ENCODE results near the gene CPNE5.
"Not testable (repeated sequence)": the region's sequence is repeated elsewhere in the genome, so short reads cannot be mapped to it uniquely, and the experiment has no call there.

Gene CPNE5

GRCh38 chr6:36821581-36822335, 17.5 kb downstream of the CPNE5 start:
- no peak for DNase-seq (ENCODE audit: low read depth, low spot score)
- H3K4me3 ChIP-seq (ENCODE audit: low read length) = no peak overlapping the region

- no peak for DNase-seq (ENCODE audit: low read depth, low spot score)
Measured at GRCh38 chr6:36820700-36821580, 18.3 kb downstream of the CPNE5 start.

GRCh38 chr6:36818756-36819155, 20.5 kb downstream of the CPNE5 start:
- H3K4me3 ChIP-seq (ENCODE audit: low read length) = no peak overlapping the region
- no peak for DNase-seq (ENCODE audit: low read depth, low spot score)

More at GRCh38 chr6:36820700-36821580, 18.3 kb downstream of the CPNE5 start:
- H3K4me3 ChIP-seq (ENCODE audit: low read length) = no peak overlapping the region

GRCh38 chr6:36817847-36818246, 21.4 kb downstream of the CPNE5 start:
- no peak for DNase-seq (ENCODE audit: low read depth, low spot score)
- H3K4me3 ChIP-seq (ENCODE audit: low read length) = no peak overlapping the region

GRCh38 chr6:36817176-36817817, 21.9 kb downstream of the CPNE5 start:
- DNase-seq (ENCODE audit: low read depth, low spot score) = no peak
- H3K4me3 ChIP-seq (ENCODE audit: low read length) = no peak overlapping the region

- H3K4me3 ChIP-seq (ENCODE audit: low read length) = no peak overlapping the region
- DNase-seq (ENCODE audit: low read depth, low spot score) = no peak
Measured at GRCh38 chr6:36815962-36816735, 23.1 kb downstream of the CPNE5 start.

GRCh38 chr6:36814249-36814648, 25.0 kb downstream of the CPNE5 start:
- H3K4me3 ChIP-seq (ENCODE audit: low read length) = no peak overlapping the region
- no peak for DNase-seq (ENCODE audit: low read depth, low spot score)

- no peak for DNase-seq (ENCODE audit: low read depth, low spot score)
- no peak overlapping the region for H3K4me3 ChIP-seq (ENCODE audit: low read length)
Measured at GRCh38 chr6:36813526-36813925, 25.7 kb downstream of the CPNE5 start.

GRCh38 chr6:36813047-36813446, 26.2 kb downstream of the CPNE5 start:
- not testable (repeated sequence) for H3K4me3 ChIP-seq (ENCODE audit: low read length); DNase-seq (ENCODE audit: low read depth, low spot score)

GRCh38 chr6:36809941-36810803, 29.1 kb downstream of the CPNE5 start:
- DNase-seq (ENCODE audit: low read depth, low spot score) = no peak
- no peak overlapping the region for H3K4me3 ChIP-seq (ENCODE audit: low read length)

- no peak overlapping the region for H3K4me3 ChIP-seq (ENCODE audit: low read length)
- DNase-seq (ENCODE audit: low read depth, low spot score) = no peak
Measured at GRCh38 chr6:36809156-36809555, 30.1 kb downstream of the CPNE5 start.

- no peak for DNase-seq (ENCODE audit: low read depth, low spot score)
- H3K4me3 ChIP-seq (ENCODE audit: low read length) = no peak overlapping the region
Measured at GRCh38 chr6:36808634-36809033, 30.6 kb downstream of the CPNE5 start.

GRCh38 chr6:36807750-36808149, 31.5 kb downstream of the CPNE5 start:
- H3K4me3 ChIP-seq (ENCODE audit: low read length) = no peak overlapping the region

GRCh38 chr6:36807143-36807542, 32.1 kb downstream of the CPNE5 start:
- H3K4me3 ChIP-seq (ENCODE audit: low read length) = no peak overlapping the region
- DNase-seq (ENCODE audit: low read depth, low spot score) = no peak

More at GRCh38 chr6:36807750-36808149, 31.5 kb downstream of the CPNE5 start:
- no peak for DNase-seq (ENCODE audit: low read depth, low spot score)

GRCh38 chr6:36805917-36806316, 33.3 kb downstream of the CPNE5 start:
- DNase-seq (ENCODE audit: low read depth, low spot score) = no peak
- no peak overlapping the region for H3K4me3 ChIP-seq (ENCODE audit: low read length)

GRCh38 chr6:36805096-36805797, 34.0 kb downstream of the CPNE5 start:
- no peak for DNase-seq (ENCODE audit: low read depth, low spot score)
- H3K4me3 ChIP-seq (ENCODE audit: low read length) = no peak overlapping the region

- DNase-seq (ENCODE audit: low read depth, low spot score) = no peak
- no peak overlapping the region for H3K4me3 ChIP-seq (ENCODE audit: low read length)
Measured at GRCh38 chr6:36804563-36804962, 34.7 kb downstream of the CPNE5 start.

GRCh38 chr6:36803908-36804307, 35.3 kb downstream of the CPNE5 start:
- no peak for DNase-seq (ENCODE audit: low read depth, low spot score)
- H3K4me3 ChIP-seq (ENCODE audit: low read length) = no peak overlapping the region
